ACC112 (cell line): ENCODE data around the gene AFAP1.

Source experiments
- H2AFZ ChIP-seq: fragments of 200-600 bp; sonication (generic); one replicate; pipeline ENCODE4 v1.6.0; 2017; ENCODE audit warnings: antibody characterized with exemption, low read length; ENCODE audit not compliant: unreplicated experiment
- H3K27ac ChIP-seq: fragments of 200-600 bp; sonication (generic); 2 replicates; pipeline ENCODE4 v1.5.1; 2014; ENCODE audit warnings: low read depth, mild to moderate bottlenecking, antibody characterized with exemption, low read length, moderate library complexity
- H3K27me3 ChIP-seq: fragments of 200-600 bp; sonication (generic); 2 replicates; pipeline ENCODE4 v1.6.1; 2014; ENCODE audit warnings: mild to moderate bottlenecking, antibody characterized with exemption, low read length, moderate library complexity, mixed read lengths; ENCODE audit not compliant: insufficient read depth
- H3K36me3 ChIP-seq: fragments of 200-600 bp; sonication (generic); 2 replicates; pipeline ENCODE4 v1.6.1; 2016; ENCODE audit warnings: mild to moderate bottlenecking, antibody characterized with exemption, low read length, moderate library complexity, mixed read lengths; ENCODE audit not compliant: insufficient read depth
- H3K4me1 ChIP-seq: fragments of 200-600 bp; sonication (generic); one replicate; pipeline ENCODE4 v1.6.1; 2016; ENCODE audit warnings: low read length, mixed read lengths; ENCODE audit not compliant: insufficient read depth, unreplicated experiment, control insufficient read depth
- H3K4me3 ChIP-seq: fragments of 200-600 bp; sonication (generic); 2 replicates; pipeline ENCODE4 v1.5.1; 2014; ENCODE audit warnings: mild to moderate bottlenecking, low read depth, low read length
- H3K79me2 ChIP-seq: fragments of 200-600 bp; sonication (generic); one replicate; pipeline ENCODE4 v1.6.0; 2016; ENCODE audit warnings: low read length; ENCODE audit not compliant: control insufficient read depth, unreplicated experiment, insufficient read depth

Gene AFAP1

GRCh38 chr4:7777017-7777710 lies 162.5 kb downstream of the AFAP1 start:
- H3K4me3 ChIP-seq = no peak overlapping the region
- H3K4me1 ChIP-seq = peaks cover 23% of the 10 kb centered on the region
- no peak overlapping the region for H3K27ac ChIP-seq
- H3K79me2 ChIP-seq = peaks cover 2% of the 10 kb centered on the region
- H3K27me3 ChIP-seq = no peaks in the 10 kb centered on the region
- no peak overlapping the region for H2AFZ ChIP-seq
- peaks cover 54% of the 10 kb centered on the region for H3K36me3 ChIP-seq

GRCh38 chr4:7775396-7775795 lies 164.3 kb downstream of the AFAP1 start:
- Histone ChIP-seq H3K36me3 (peaks cover 50% of the 10 kb centered on the region), H2AFZ (no peak overlapping the region), H3K27ac (no peak overlapping the region), H3K27me3 (no peaks in the 10 kb centered on the region), H3K4me1 (peaks cover 15% of the 10 kb centered on the region), H3K79me2 (peaks cover 2% of the 10 kb centered on the region), H3K4me3 (no peak overlapping the region)

- Histone ChIP-seq H3K27me3 (no peaks in the 10 kb centered on the region), H3K4me1 (peaks cover 8% of the 10 kb centered on the region), H3K36me3 (peaks cover 50% of the 10 kb centered on the region), H3K79me2 (peaks cover 2% of the 10 kb centered on the region), H3K4me3 (no peak overlapping the region), H2AFZ (no peak overlapping the region), H3K27ac (no peak overlapping the region)
Observed at GRCh38 chr4:7774301-7775294, 165.1 kb downstream of the AFAP1 start.

GRCh38 chr4:7773401-7774180 lies 166.1 kb downstream of the AFAP1 start:
- no peak overlapping the region for H3K27ac ChIP-seq
- no peak overlapping the region for H2AFZ ChIP-seq
- H3K4me1 ChIP-seq = peaks cover 2% of the 10 kb centered on the region
- no peaks in the 10 kb centered on the region for H3K27me3 ChIP-seq
- peaks cover 54% of the 10 kb centered on the region for H3K36me3 ChIP-seq
- peaks cover 2% of the 10 kb centered on the region for H3K79me2 ChIP-seq
- no peak overlapping the region for H3K4me3 ChIP-seq

- H3K27ac ChIP-seq = no peak overlapping the region
- H3K4me3 ChIP-seq = no peak overlapping the region
- peaks cover 2% of the 10 kb centered on the region for H3K79me2 ChIP-seq
- no peaks in the 10 kb centered on the region for H3K4me1 ChIP-seq
- H2AFZ ChIP-seq = no peak overlapping the region
- H3K27me3 ChIP-seq = no peaks in the 10 kb centered on the region
- H3K36me3 ChIP-seq = peaks cover 51% of the 10 kb centered on the region
Observed at GRCh38 chr4:7772711-7773385, 166.8 kb downstream of the AFAP1 start.

GRCh38 chr4:7771541-7772507 lies 167.8 kb downstream of the AFAP1 start:
- no peak overlapping the region for H2AFZ ChIP-seq
- peaks cover 42% of the 10 kb centered on the region for H3K36me3 ChIP-seq
- no peaks in the 10 kb centered on the region for H3K27me3 ChIP-seq
- no peak overlapping the region for H3K27ac ChIP-seq
- H3K4me3 ChIP-seq = no peak overlapping the region
- no peaks in the 10 kb centered on the region for H3K4me1 ChIP-seq
- peaks cover 2% of the 10 kb centered on the region for H3K79me2 ChIP-seq

GRCh38 chr4:7771056-7771455 lies 168.6 kb downstream of the AFAP1 start:
- Histone ChIP-seq H3K27ac (no peak overlapping the region), H3K4me1 (no peaks in the 10 kb centered on the region), H3K4me3 (no peak overlapping the region), H2AFZ (no peak overlapping the region), H3K79me2 (peaks cover 2% of the 10 kb centered on the region), H3K36me3 (peaks cover 35% of the 10 kb centered on the region), H3K27me3 (no peaks in the 10 kb centered on the region)

- Histone ChIP-seq H3K4me1 (no peaks in the 10 kb centered on the region), H2AFZ (no peak overlapping the region), H3K79me2 (no peaks in the 10 kb centered on the region), H3K4me3 (no peak overlapping the region), H3K27ac (no peak overlapping the region), H3K27me3 (no peaks in the 10 kb centered on the region), H3K36me3 (peaks cover 29% of the 10 kb centered on the region; the same call in 1 of the 2 replicates)
Observed at GRCh38 chr4:7770224-7771050, 169.2 kb downstream of the AFAP1 start.
